ENCODE results near the gene RCBTB1.

- TF ChIP-seq CTCF (IDR thresholded peaks at IDR 0.05) (no peak), REST (IDR thresholded peaks at IDR 0.05; ENCODE audit: low read depth, low read length) (no peak)
Observed at GRCh38 chr13:49499889-49500660, 85.3 kb downstream of the RCBTB1 start.
